HepG2 (cell line): Measurements from ENCODE around the gene CTSW. TPM values are rescaled to one million over a fixed set of nuclear protein-coding genes. Genes with fewer than 3 reads are reported as not detected.

ENCODE experiments used
- HNF4G ChIP-seq, 2 experiments: sonication (generic) in 1 of 2; formaldehyde crosslinking in 1 of 2; IDR thresholded peaks; 2 replicates each; pipeline versions ENCODE4 v1.4.0 to v1.6.1; 2011 to 2020; ENCODE audit warnings: borderline replicate concordance in 2 of 2, low read depth in 2 of 2, mild to moderate bottlenecking in 2 of 2, low read length in 1 of 2, missing genetic modification reagents in 1 of 2, moderate library complexity in 1 of 2
- HNRNPL ChIP-seq: fragments of 200-400 bp; formaldehyde crosslinking; IDR thresholded peaks from 2 replicates; pipeline ENCODE4 v1.6.1; 2017; ENCODE audit warnings: mild to moderate bottlenecking, low read depth, low read length
- MED1 ChIP-seq: sonication (generic); formaldehyde crosslinking; IDR thresholded peaks from 2 replicates; pipeline ENCODE4 v1.4.0; 2020; ENCODE audit warnings: missing genetic modification reagents
- SATB2 ChIP-seq: sonication (generic); formaldehyde crosslinking; IDR thresholded peaks from 2 replicates; pipeline ENCODE4 v1.5.0; 2020; ENCODE audit warnings: missing genetic modification reagents
- TARDBP ChIP-seq: sonication (generic); formaldehyde crosslinking; IDR thresholded peaks from 2 replicates; pipeline ENCODE4 v1.8.0; 2022; ENCODE audit warnings: mild to moderate bottlenecking, missing genetic modification reagents
- ZIK1 ChIP-seq: sonication (generic); formaldehyde crosslinking; IDR thresholded peaks from 2 replicates; pipeline ENCODE4 v1.5.0; 2020; ENCODE audit warnings: mild to moderate bottlenecking, low read depth, missing genetic modification reagents, borderline replicate concordance
- ZNF230 ChIP-seq: sonication (generic); formaldehyde crosslinking; IDR thresholded peaks from 2 replicates; pipeline ENCODE4 v1.4.0; 2020; ENCODE audit warnings: mild to moderate bottlenecking, missing genetic modification reagents
- ZNF343 ChIP-seq: sonication (generic); formaldehyde crosslinking; IDR thresholded peaks from 2 replicates; pipeline ENCODE4 v1.4.0; 2020; ENCODE audit warnings: mild to moderate bottlenecking, missing genetic modification reagents
- ZNF543 ChIP-seq: sonication (generic); formaldehyde crosslinking; IDR thresholded peaks from 2 replicates; pipeline ENCODE4 v1.4.0; 2020; ENCODE audit warnings: mild to moderate bottlenecking, missing genetic modification reagents
- ZNF709 ChIP-seq: sonication (generic); formaldehyde crosslinking; IDR thresholded peaks from 2 replicates; pipeline ENCODE4 v1.5.0; 2020; ENCODE audit warnings: mild to moderate bottlenecking, missing genetic modification reagents
- polyA plus RNA-seq, 8 experiments: library from polyadenylated mRNA; depleted of rRNA in 3 of 8; stranded (reverse) in 7 of 8; unstranded in 1 of 8; fragments of >200 nt; fragmentation: Illumina TruSeq in 4 of 8; extraction: Trizol in 4 of 8; gene quantifications; 2 replicates each; pipeline versions ENCODE4 v1.2.1 to v1.2.3, GENCODE V29; 2011 to 2016; ENCODE audit warnings: low read depth in 4 of 8, missing spikeins in 1 of 8, mixed read lengths in 1 of 8; ENCODE audit not compliant: insufficient read depth in 1 of 8
- total RNA-seq, 5 experiments: library from RNA; depleted of rRNA; stranded (reverse); fragments of >200 nt; fragmentation: Illumina TruSeq; extraction: Trizol; gene quantifications; 2 replicates each; pipeline ENCODE4 v1.2.3, GENCODE V29; 2016; ENCODE audit warnings: low read depth in 1 of 5
- TF ChIP-seq, protein P1 (sequence below): IDR thresholded peaks from 2 replicates; pipeline ENCODE4 v1.6.1; 2016; ENCODE audit warnings: missing compliant biosample characterization, missing genetic modification reagents, borderline replicate concordance
- TF ChIP-seq, protein P2 (sequence below): sonication (generic); formaldehyde crosslinking; IDR thresholded peaks from 2 replicates; pipeline ENCODE4 v1.4.0; 2020; ENCODE audit warnings: mild to moderate bottlenecking, missing genetic modification reagents
- TF ChIP-seq, protein P3 (sequence below): IDR thresholded peaks from 2 replicates; pipeline ENCODE4 v1.6.1; 2016; ENCODE audit warnings: low read depth, borderline replicate concordance
- TF ChIP-seq, protein P4 (sequence below): sonication (generic); formaldehyde crosslinking; IDR thresholded peaks from 2 replicates; pipeline ENCODE4 v1.5.0; 2020; ENCODE audit warnings: missing genetic modification reagents, mild to moderate bottlenecking, borderline replicate concordance
- TF ChIP-seq, protein P5 (sequence below): sonication (generic); formaldehyde crosslinking; conservative IDR thresholded peaks from 2 replicates; pipeline ENCODE4 v1.4.0; 2020; ENCODE audit warnings: missing genetic modification reagents

CTSW gene
- total and polyA plus RNA-seq, 2 of the 13 experiments (the other 11 are each of a cell fraction or from before 2014, with no cell fraction given), result 0.09 TPM; not detected in 1

DNA sequence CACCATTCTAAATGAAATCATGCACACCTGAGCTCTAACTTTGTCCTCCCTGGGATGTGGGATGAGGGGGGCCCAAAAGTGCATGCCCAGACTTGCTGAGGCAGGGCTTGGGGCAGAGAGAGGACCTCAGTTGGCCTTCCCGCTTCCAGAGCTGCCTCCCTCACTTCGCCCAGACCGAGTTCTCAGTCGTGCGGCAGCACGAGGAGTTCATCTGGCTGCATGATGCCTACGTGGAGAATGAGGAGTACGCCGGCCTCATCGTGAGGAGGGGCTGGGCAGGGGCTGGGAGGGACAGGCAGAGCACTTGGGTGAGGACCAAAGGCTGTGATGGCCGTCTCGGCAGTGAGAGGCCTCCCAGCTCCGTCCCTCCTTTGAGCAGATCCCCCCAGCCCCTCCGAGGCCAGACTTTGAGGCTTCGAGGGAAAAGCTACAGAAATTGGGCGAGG is 29.8 kb upstream of the CTSW start (continued):
- no peak for TF ChIP-seq HNF4G (IDR thresholded peaks at IDR 0.05; ENCODE audit: borderline replicate concordance, low read depth, low read length)
- no peak for TF ChIP-seq HNF4G (CRISPR knock-in tag; IDR thresholded peaks at IDR 0.05; ENCODE audit: borderline replicate concordance, low read depth)
- no peak for TF ChIP-seq SATB2 (CRISPR knock-in tag)
- no peak for TF ChIP-seq ZIK1 (CRISPR knock-in tag)
- 0 out of 2 replicates have a peak, but pooled peaks have one; percentile 19 for TF ChIP-seq MED1
- TF ChIP-seq ZNF543 (CRISPR knock-in tag), result no peak
- TF ChIP-seq, protein P1, sequence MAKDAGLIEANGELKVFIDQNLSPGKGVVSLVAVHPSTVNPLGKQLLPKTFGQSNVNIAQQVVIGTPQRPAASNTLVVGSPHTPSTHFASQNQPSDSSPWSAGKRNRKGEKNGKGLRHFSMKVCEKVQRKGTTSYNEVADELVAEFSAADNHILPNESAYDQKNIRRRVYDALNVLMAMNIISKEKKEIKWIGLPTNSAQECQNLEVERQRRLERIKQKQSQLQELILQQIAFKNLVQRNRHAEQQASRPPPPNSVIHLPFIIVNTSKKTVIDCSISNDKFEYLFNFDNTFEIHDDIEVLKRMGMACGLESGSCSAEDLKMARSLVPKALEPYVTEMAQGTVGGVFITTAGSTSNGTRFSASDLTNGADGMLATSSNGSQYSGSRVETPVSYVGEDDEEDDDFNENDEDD (CRISPR knock-in tag), result peak; percentile 43; the same call in 1 of the 2 replicates
- no peak for TF ChIP-seq ZNF709 (CRISPR knock-in tag)
- TF ChIP-seq ZNF343 (CRISPR knock-in tag), result 0 out of 2 replicates have a peak, but pooled peaks have one; percentile 31
- TF ChIP-seq, protein P2, sequence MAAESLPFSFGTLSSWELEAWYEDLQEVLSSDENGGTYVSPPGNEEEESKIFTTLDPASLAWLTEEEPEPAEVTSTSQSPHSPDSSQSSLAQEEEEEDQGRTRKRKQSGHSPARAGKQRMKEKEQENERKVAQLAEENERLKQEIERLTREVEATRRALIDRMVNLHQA (CRISPR knock-in tag), result no peak
- TF ChIP-seq ZNF230, result 0 out of 2 replicates have a peak, but pooled peaks have one; percentile 39
- peak; percentile 4; the same call in 1 of the 2 replicates for TF ChIP-seq HNRNPL
- TF ChIP-seq, protein P3, sequence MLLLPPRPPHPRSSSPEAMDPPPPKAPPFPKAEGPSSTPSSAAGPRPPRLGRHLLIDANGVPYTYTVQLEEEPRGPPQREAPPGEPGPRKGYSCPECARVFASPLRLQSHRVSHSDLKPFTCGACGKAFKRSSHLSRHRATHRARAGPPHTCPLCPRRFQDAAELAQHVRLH (CRISPR knock-in tag), result no peak
- TF ChIP-seq TARDBP (CRISPR knock-in tag), result no peak
- TF ChIP-seq, protein P4, sequence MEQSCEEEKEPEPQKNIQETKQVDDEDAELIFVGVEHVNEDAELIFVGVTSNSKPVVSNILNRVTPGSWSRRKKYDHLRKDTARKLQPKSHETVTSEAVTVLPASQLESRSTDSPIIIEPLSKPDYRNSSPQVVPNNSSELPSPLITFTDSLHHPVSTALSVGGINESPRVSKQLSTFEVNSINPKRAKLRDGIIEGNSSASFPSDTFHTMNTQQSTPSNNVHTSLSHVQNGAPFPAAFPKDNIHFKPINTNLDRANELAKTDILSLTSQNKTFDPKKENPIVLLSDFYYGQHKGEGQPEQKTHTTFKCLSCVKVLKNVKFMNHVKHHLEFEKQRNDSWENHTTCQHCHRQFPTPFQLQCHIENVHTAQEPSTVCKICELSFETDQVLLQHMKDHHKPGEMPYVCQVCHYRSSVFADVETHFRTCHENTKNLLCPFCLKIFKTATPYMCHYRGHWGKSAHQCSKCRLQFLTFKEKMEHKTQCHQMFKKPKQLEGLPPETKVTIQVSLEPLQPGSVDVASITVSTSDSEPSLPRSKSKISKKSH (CRISPR knock-in tag), result peak; percentile 56; the same call in 1 of the 2 replicates
- TF ChIP-seq, protein P5, sequence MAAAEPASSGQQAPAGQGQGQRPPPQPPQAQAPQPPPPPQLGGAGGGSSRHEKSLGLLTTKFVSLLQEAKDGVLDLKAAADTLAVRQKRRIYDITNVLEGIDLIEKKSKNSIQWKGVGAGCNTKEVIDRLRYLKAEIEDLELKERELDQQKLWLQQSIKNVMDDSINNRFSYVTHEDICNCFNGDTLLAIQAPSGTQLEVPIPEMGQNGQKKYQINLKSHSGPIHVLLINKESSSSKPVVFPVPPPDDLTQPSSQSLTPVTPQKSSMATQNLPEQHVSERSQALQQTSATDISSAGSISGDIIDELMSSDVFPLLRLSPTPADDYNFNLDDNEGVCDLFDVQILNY, result no peak
